HG02759 (cell line): ENCODE results near the gene TAOK3.
"Not testable (repeated sequence)": the region's sequence is repeated elsewhere in the genome, so short reads cannot be mapped to it uniquely, and the experiment has no call there.

Experiments used
- ATAC-seq: cut with Tn5 transposase; IDR thresholded peaks from one replicate; pipeline ENCODE4 v1.9.1; 2021; ENCODE audit warnings: mild to moderate bottlenecking, moderate library complexity; ENCODE audit not compliant: unreplicated experiment

Gene TAOK3

DNA sequence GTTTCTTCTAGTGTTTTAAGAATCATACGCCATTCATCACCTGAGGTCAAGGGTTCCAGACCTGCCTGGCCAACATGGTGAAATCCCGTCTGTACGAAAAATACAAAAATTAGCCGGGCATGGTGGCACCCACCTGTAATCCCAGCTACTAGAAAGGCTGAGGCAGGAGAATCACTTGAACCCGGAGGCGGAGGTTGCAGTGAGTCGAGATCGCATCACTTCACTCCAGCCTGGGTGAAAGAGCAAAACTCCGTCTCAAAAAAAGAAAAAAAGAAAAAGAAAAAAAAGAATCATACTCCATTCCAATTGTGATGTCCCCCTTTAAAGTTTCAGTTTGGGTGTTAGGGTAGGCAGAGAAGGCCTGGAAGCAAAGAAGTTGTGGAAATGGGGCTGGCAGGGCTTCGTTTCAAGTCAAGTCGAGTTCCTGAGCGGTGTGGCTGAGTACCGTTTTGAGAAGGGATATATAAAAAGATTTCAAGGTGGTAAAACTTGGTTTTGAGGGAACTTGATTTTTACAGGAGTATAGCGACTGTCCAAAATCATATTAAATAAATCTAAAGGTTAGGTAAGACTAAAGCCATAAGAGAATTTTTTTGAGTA, 1.5 kb upstream of the TAOK3 start:
- no peak for ATAC-seq

DNA sequence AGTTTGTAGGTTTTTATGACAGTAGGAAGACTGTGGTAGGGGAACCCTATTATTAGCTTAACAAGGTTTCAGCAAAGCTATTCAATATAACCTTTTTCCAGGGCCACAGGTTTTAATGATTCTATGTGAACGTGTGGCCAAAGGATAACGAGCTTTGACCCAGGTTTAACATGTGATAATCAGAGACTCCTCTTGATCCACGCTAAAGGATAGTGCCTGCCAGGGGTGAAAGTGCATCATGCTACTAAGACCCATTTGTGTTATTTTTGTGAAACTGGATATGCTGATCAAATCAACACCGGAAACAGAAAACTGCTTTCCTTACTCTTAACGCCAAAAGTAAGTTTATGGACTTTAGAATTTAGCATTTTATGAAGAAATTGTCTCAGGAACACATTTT, 909 bp upstream of the TAOK3 start:
- no peak for ATAC-seq

DNA sequence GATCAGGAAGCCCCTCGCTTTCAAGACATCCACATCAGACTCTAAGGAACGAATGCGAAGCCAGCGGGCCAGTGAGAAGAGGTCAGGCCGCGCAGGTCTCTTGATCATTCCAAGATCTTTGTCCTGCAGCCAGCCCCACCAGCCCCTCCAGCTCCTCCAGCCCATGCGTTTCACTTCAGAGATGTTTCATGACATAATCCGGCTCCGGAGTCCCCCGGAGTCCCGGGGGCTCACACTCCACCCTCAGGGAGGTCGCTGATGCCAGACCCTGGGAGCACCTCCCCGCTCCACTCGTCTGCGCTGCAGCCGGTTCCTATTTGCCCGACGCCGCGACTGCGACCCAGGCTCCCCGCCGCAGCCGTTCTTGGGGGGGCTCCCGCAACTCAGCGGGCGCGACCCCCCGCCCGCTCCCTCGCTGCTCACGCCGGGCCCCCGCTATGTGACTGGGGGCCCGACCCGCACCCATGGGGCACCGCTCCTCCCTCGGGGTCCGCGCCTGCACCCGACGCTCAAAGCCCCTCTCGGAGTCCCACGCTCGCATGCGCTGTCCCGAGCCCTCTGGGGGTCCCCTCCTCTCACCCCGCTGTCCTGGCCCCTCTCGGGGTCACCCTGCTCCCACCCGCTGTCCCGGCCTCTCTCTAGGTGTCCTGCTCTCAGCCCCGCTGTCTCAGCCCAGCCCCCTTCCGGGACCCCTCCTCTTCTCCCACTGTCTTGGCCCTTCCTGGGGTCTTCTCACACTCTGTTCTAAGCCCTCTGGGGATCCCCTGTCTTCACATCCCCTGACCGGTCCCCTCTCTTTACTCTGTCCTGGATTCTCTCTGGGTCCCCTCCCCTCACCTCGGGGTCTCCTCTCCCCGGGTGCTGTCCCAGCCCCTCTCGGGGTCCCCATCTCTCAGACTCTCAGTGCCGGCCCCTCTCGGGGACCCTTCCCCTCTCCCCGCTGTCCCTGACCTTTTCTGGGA, 1.1 kb downstream of the TAOK3 start:
- ATAC-seq, result no peak

DNA sequence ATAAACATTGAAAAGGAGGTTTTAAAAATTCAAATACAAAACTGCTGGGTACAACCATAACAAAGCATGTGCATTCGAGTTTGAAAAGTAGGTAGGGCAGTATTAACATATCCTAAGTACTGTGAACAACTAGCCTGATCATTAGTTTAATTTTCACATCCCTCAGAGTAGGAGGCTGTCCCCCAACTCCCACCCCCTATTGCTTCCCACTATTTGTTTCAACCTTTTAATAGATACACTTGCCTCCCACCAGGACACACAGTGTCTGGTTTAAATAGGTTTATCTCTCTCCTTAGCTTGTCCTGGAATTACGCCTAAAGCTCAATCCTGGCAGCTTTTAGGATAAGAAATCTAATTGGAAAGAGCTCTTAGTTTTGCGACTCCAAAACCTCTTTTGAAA, 2.1 kb downstream of the TAOK3 start:
- ATAC-seq, result no peak

DNA sequence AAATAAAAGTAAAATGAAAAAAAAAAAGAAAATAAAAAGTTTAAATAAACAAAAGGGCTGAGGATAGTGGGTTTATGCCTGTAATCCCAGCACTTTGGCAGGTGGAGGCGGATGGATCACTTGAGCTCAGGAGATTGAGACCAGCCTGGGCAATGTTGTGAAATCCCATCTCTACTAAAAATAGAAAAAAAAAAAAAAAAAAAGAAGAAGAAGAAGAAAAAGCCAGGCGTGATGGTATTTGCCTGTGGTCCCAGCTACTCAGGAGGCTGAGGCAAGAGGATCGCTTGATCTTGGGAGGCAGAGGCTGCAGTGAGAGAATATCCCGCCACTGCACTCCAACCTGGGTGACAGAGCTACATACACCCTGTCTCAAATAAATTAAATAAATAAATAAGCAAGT, 3.9 kb downstream of the TAOK3 start:
- no peak for ATAC-seq

DNA sequence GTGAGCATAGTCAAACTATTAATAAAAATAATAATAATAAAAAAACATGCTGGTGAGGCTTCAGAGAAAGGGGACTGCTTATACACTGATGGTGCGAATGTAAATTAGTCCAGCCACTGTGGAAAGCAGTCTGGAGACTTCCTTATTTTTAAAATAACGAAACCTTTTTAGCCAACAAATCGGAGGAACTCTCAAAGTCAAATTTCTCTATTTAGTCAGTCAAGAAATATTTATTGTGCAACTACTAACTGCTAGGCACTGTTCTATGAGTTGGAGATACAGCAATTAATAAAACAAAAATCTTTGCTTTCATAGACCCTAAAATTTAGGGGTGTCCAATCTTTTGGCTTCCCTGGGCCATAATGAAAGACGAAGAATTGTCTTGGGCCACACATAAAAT, 10.8 kb downstream of the TAOK3 start:
- no peak for ATAC-seq

DNA sequence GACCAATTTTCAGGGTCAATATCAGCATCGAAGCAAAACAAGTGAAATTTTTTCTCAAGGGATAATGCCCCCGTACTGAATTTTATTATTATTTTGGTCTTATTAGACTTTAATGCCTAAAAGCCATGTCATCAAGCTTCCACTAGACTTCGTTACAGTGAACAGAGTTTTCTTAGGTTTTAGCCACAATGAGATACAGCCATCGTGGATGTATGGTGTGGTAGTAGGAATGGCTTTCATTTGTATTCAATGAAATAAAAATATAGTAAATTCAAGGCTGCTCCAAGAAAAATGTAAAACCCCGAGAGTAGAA, 11.7 kb downstream of the TAOK3 start:
- no peak for ATAC-seq

DNA sequence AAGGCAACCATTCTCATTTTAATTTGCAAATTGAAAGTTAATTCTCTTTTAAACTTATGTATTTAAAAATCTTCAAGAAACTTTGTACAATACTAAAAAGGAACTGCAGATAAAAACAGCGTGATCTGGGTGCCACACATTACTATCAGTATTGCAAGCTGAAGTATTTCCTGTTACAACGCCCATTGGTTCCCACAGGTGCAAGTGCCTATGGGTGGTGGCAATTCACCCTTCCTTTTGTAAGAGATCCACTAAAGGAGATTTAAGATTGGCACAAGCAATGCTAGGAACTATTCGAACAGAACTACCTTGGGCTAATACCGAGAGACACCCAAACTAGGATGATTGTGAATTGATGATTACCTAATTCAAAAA, 13.2 kb downstream of the TAOK3 start:
- ATAC-seq, result no peak

DNA sequence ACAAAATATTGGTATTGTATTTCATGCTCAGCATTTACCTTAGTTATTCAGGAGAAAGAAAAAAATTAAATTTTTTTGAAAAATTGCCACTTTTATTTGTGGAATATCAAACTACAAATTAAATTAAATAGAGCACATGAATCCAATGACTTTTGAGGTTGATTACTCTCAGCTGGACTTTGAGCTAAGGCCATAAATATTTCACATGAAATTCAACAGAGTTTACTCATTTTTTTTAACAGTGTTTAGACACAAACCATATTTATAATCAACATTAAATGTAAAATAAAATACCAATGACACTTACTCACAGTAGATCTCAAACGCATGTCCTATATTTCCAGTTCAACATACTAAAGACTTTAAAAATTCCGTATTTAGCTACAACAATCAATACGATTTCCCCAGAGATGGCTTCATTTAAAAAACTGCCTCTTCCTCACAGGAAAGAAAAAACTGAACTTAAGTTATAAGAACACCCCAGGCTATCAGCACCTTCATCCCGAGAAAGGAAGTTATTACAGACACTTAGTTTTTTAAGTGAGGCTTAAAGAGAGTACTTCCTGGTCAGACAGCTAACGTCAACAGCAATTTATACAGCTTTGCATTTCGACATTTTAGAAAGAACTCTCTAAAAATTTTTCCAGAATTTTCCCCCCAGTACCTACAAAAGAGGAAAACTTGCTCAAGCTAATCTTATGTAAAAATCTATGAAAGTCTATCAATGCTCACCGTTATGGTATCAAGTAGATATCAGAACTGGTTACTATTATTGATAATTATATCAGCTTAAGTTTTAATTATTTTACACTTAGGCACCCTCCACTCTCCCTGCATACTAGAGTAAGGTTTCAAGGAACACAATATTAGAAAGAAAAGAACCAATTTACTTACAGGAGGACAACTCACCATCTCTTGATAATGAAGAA, 13.8 kb downstream of the TAOK3 start:
- no peak for ATAC-seq

DNA sequence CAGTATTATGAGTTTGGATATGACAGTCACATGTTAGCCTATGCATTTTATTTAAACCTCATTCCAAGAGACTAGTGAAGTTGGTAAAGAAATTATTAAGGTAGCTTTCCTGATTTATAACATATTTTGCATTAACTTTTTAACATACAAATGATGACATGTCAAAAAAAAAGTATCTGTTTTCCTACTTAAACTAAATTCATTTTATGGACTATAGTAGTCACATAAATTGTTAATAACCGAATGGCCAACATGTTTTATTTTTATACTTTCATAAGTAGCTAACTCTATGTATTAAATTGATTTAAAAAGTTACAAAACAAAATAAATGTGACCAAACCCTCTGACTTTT, 14.7 kb downstream of the TAOK3 start:
- ATAC-seq, result no peak

DNA sequence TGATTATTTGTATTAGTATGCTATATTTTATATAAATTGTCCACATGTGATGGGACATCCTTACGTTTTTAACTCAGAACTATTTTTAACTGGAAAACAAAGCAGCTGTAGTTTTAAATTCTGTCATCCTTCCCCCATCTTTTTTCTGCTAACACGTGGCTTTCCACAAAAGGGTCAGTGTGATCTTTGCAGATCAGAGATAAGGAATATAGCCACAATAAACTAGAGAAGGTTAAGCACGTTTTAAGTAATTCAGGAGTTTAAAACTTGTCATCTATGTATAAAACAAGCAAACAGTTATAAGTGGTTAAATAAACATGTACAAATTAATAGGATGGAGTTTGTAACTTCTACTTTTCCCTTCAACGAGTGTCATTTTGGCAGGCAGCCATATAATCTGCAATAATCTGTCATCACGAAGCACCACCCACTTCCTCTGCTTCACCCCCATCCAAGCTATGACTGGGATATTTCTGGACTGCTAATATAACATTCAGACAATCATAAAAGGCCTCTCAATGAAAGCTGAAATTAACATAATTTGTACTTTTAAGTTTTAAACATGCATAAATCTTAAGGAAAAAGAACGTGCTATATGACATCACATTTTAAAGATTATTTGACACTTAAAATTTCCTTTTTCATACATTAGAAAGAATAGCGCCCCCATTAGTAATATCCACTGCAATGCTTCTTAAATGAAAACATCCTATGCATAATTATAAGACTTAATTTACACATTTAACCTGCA, 15.3 kb downstream of the TAOK3 start:
- peak; percentile 59 for ATAC-seq

DNA sequence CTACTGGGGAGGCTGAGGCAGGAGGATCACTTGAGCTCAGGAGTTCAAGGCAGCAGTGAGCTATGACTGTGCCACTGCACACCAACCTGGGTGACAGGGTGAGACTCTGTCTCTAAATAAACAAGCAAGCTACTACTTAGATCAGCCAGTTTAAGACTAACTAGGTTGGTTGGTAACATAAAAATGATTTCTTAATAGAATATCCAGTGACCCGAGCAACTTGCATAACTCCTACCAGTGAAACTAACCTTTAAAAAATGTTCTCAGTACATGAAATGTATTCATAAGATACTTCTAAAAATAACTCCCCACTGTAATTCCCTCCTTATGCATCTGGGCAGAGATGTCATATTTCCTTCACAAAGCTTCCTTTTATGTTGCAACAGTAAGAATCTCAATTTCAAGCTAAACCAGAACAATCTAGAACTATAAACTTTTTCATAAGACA, 15.9 kb downstream of the TAOK3 start:
- ATAC-seq, result no peak

DNA sequence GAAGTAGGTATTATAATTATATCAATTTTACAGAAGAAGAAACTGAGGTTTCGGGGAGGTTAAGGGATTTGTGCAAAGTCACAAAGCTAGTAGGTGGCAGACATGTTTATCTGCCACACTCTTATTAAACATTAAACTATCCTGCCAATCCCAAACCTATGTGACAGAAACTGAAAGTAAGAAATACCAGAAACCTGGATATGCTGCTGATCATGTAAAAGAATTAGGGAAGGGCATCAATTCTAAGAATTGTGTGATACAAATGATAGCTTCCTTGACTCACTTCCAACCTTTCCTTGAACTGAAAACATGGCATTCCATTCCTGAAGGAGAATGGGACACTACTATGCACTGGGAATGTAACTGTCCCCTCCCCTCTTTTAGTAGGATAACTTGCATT, 16.9 kb downstream of the TAOK3 start:
- ATAC-seq, result no peak

DNA sequence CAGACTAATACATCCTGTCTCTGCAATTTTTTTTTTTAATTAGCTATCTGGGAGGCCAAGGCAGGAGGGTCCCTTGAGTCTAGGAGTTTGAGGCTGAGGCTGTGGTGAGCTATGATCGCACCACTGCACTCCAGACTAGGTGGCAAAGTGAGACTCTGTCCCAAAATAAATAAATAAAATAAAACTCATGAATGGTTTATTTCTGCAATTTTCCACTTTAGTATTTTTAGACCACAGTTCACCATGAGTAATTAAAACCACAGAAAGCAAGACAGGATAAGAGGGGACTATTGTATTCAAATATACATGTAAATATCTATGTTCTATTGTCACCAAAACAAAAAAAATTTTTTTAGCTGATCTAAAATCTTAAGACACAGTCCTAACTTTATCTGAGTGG, 17.8 kb downstream of the TAOK3 start:
- no peak for ATAC-seq

DNA sequence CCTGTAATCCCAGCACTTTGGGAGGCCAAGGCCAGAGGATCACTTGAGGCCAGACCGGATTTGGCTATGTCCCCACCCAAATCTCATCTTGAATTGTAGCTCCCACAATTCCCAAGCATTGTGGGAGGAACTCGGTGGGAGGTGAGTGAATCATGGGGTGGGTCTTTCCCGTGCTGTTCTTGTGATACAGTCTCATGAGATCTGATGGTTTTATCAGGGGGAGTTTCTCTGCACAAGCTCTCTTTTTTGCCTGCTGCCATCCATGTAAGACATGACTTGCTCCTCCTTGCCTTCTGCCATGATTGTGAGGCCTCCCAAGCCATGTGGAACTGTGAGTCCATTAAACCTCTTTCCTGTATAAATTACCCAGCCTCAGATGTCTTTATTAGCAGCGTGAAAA, 18.2 kb downstream of the TAOK3 start:
- not testable (repeated sequence) for ATAC-seq

DNA sequence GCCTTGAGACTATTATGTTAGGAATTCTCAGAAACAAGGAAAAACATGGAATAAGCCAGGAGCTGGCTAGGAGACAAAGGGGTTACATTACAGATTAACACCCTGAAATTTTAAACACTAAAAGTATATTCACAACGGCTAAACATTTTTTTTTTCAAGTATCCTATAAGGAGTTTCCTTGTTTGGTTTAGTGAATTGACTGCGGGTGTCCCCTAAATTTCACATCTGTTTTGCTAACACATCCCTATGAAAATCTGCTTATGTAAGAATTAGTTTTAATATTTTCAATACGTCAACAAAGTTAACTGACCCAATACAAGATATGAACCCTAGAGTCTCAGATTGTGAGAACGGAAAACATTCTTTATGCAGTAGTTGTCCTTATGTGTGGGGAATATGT, 19.0 kb downstream of the TAOK3 start:
- ATAC-seq, result no peak

DNA sequence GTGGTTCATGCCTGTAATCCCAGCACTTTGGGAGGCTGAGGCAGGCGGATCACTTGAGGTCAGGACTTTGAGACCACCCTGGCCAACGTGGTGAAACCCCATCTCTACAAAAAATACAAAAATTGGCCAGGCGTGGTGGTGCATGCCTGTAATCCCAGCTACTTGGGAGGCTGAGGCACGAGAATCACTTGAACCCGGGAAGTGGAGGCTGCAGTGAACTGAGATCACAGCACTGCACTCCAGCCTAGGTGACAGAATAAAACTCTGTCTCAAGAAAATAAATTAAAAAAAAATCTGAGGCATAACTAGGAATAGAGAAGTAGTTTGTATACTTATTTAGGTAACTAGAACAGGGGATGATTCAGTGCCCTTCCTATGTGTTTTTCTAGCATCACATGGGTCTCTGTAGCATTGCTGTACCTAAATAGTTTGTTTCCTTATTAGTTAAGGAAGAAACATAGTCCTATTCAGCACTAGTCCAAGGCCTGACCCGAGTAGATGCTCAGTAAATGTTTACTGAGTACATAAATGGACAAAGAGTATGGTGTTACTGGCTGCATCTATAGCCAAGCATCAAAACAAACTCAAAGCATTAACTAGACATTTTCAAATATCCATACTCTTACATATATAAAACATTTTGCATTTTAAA, 21.7 kb downstream of the TAOK3 start:
- no peak for ATAC-seq

DNA sequence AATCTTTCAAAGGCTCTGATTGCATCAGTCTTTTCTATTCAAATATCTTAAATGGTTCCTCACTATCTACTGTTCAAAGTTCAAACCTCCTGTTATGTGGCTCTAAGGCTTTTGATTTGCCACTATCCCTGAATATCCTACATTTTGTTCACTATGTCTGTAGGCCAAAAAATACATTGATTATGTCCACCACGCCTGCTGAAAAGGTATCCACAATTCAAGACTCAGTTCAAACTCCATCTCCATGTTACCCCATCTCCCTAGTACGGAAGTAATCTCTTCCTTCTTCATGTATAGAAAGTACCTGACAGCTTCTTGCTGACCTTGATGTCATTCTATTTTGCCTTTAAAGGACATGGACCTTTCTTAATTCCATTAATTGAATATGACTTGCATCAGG, 24.8 kb downstream of the TAOK3 start:
- no peak for ATAC-seq

DNA sequence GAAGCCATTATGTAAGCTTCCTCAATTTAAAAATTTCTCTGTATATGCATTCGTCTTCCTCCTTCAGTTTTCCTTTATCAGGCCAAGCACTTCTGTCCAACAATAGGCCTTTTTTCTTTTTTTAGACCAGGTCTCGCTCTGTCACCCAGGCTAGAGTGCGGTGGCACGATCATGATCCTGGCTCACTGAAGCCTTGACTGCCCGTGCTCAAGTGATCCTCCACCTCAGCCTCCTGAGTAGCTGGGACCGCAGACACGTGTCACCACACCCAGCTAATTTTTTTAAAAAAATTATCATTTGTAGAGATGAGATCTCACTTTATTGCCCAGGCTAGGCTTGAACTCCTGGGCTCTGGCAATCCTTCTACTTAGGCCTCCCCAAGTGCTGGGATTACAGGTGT, 25.8 kb downstream of the TAOK3 start:
- peak; percentile 91 for ATAC-seq

DNA sequence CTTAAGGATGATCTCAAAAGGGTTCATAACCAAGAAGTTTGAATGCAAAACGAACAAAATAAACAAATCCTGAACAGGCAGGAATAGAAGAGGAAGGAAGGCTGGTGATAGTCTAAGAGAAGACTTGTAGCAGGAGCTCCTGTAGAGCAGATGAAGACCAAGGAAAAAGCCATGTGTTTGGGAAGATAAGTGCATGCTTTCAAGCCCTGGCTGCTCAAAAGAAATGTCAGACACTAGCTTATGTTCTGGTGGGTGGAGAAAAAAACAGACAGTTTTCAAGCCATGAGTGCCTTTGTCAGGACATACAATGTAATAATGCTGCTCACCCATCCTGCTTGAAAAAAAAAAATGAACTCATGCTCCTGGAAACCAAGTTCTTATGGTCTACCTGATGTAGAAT, 27.4 kb downstream of the TAOK3 start:
- no peak for ATAC-seq
